ENCODE data around the gene C10orf62. TPM values are rescaled to one million over a fixed set of nuclear protein-coding genes. Genes with fewer than 3 reads are reported as not detected.

C10orf62 gene
- total and polyA plus RNA-seq, 2 of the 13 experiments (the other 11 are each of a cell fraction or from before 2014, with no cell fraction given): 0.61 to 1.6 TPM

GRCh38 chr10:97547962-97548361 is 41.6 kb upstream of the C10orf62 start (continued):
- TF ChIP-seq ZNF318 (CRISPR knock-in tag; IDR thresholded peaks at IDR 0.05): no peak
- TF ChIP-seq ZNF792 (CRISPR knock-in tag; IDR thresholded peaks at IDR 0.05): no peak
- TF ChIP-seq, protein P1, sequence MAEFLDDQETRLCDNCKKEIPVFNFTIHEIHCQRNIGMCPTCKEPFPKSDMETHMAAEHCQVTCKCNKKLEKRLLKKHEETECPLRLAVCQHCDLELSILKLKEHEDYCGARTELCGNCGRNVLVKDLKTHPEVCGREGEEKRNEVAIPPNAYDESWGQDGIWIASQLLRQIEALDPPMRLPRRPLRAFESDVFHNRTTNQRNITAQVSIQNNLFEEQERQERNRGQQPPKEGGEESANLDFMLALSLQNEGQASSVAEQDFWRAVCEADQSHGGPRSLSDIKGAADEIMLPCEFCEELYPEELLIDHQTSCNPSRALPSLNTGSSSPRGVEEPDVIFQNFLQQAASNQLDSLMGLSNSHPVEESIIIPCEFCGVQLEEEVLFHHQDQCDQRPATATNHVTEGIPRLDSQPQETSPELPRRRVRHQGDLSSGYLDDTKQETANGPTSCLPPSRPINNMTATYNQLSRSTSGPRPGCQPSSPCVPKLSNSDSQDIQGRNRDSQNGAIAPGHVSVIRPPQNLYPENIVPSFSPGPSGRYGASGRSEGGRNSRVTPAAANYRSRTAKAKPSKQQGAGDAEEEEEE (CRISPR knock-in tag; IDR thresholded peaks at IDR 0.05; ENCODE audit: borderline replicate concordance): no peak
- TF ChIP-seq ZEB1 (IDR thresholded peaks at IDR 0.05; ENCODE audit: insufficient replicate concordance, low read depth): no peak
- no peak for TF ChIP-seq SMAD1 (CRISPR knock-in tag; IDR thresholded peaks at IDR 0.05; ENCODE audit: borderline replicate concordance, low read depth)
- no peak for TF ChIP-seq ZNF256 (CRISPR knock-in tag; conservative IDR thresholded peaks at IDR 0.05)
